Measurements from ENCODE around the gene CD69. TPM values are rescaled to one million over a fixed set of nuclear protein-coding genes. Genes with fewer than 3 reads are reported as not detected.

The CD69 gene
- total RNA-seq, 3 donors from 2014 or later (not counting 1 experiment from before 2014, with no cell fraction given) = 739 to 1,541 (median 990) TPM

DNA sequence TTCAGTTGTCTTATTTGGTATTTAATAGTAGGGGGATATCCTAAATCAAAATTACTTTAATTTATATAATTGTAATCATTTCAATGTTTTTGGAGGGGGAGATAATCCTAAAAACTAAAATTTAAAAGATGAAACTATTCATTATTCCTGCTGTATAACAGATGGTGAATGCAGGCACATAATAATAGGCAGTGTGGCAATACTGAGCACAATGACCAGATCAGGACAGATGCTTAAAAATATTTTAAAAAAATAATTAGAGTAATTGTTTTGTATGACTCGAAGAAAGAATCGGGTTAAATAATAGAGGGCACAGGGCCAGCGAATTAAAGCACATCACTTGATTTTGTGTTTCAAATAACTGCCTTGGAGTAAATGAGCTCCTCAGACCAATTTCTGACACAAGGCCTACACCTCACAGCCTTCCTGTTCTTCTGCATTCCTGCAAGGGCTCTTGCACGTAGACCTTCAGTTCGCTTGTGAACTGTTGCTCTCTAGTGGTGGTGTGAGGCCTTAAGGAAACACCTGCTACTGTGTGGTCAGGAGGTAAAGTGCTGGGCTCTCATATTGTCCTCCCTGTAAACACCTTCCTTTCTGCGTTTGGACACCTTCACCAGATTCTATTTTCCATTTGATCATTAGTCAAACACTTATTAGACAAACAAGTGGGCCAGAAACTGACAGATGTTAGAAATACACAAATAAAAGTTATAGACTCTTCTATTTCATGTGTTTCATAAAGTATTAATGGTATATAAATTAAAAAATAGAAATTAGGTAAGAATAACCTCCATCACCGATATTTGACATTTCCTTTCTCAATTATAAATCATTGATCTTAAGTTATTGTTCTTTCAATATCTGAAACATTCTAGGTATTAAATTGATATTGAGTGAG is 37.3 kb upstream of the CD69 start:
- Mint-ChIP-seq H3K27ac (peak overlapping the region; percentile 30 to 43), H3K4me3 (peak overlapping the region; percentile 43), H3K9me3 (no peaks in the 10 kb centered on the region), H3K4me1 (peaks cover 42 to 43% of the 10 kb centered on the region in 2 donors), H3K27me3 (ENCODE audit: low read depth in 2 of 2) (peaks cover 0 to 4% of the 10 kb centered on the region in 2 donors), H3K36me3 (no peaks in the 10 kb centered on the region)
- intact Hi-C loops (cut with micrococcal nuclease) = loop anchor here (1.0 kb wide), 1 partner anchor 48 kb away; no protein-coding TSS in a partner anchor
- no peak overlapping the region for H3K27ac ChIP-seq (ENCODE audit: low read length)
- TF ChIP-seq, protein P1, sequence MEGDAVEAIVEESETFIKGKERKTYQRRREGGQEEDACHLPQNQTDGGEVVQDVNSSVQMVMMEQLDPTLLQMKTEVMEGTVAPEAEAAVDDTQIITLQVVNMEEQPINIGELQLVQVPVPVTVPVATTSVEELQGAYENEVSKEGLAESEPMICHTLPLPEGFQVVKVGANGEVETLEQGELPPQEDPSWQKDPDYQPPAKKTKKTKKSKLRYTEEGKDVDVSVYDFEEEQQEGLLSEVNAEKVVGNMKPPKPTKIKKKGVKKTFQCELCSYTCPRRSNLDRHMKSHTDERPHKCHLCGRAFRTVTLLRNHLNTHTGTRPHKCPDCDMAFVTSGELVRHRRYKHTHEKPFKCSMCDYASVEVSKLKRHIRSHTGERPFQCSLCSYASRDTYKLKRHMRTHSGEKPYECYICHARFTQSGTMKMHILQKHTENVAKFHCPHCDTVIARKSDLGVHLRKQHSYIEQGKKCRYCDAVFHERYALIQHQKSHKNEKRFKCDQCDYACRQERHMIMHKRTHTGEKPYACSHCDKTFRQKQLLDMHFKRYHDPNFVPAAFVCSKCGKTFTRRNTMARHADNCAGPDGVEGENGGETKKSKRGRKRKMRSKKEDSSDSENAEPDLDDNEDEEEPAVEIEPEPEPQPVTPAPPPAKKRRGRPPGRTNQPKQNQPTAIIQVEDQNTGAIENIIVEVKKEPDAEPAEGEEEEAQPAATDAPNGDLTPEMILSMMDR (IDR thresholded peaks at IDR 0.05) = peak; percentile 61
- peaks cover 6% of the 10 kb centered on the region for H3K4me1 ChIP-seq (ENCODE audit: control insufficient read depth, insufficient read depth, low read length)
- no peaks in the 10 kb centered on the region for H3K36me3 ChIP-seq (ENCODE audit: control insufficient read depth, insufficient read depth, low read length)
- no peaks in the 10 kb centered on the region for H3K9me3 ChIP-seq (ENCODE audit: control insufficient read depth, insufficient read depth, low read length)
- H3K4me3 ChIP-seq (ENCODE audit: low read length) = no peak overlapping the region
- peak; percentile 90 to 94 (median 94) for ATAC-seq
- 43% methylated on average over 5 of the region's 7 CpGs for WGBS (ENCODE audit: insufficient coverage)
- peak in 1 of 2 donors; percentile 89 for DNase-seq
- H3K27me3 ChIP-seq (ENCODE audit: control insufficient read depth, insufficient read depth, low read length) = no peaks in the 10 kb centered on the region

DNA sequence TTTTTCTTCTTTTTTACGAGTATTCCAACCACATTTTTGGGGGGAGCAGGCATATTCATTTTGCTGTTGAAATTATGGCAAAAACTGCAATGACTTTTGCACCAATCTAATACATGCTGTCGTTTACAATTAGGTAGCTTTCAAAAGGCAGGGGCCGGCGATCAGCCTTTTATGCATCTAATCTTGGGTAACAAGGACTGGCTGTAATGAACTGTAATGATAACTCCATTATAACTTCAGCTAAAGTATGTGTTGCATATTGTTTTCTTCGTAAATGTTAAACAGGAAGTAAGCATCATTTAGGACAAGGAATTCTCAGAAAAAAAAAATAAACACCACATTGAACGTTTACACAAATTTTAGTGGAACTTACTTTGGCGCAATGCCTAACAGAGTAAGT is 36.3 kb upstream of the CD69 start:
- intact Hi-C loops (cut with micrococcal nuclease) = no loop called here
- WGBS (ENCODE audit: insufficient coverage) = 54% methylated on average over 4 of the region's 7 CpGs
- Histone ChIP-seq H3K4me1 (ENCODE audit: control insufficient read depth, insufficient read depth, low read length) (peaks cover 6% of the 10 kb centered on the region), H3K9me3 (ENCODE audit: control insufficient read depth, insufficient read depth, low read length) (no peaks in the 10 kb centered on the region), H3K4me3 (ENCODE audit: low read length) (no peak overlapping the region), H3K27ac (ENCODE audit: low read length) (no peak overlapping the region), H3K36me3 (ENCODE audit: control insufficient read depth, insufficient read depth, low read length) (no peaks in the 10 kb centered on the region), H3K27me3 (ENCODE audit: control insufficient read depth, insufficient read depth, low read length) (no peaks in the 10 kb centered on the region)
- H3K27ac Mint-ChIP-seq = peak overlapping the region; percentile 41 to 83
- H3K27me3 Mint-ChIP-seq (ENCODE audit: low read depth in 2 of 2) = peaks cover 0 to 4% of the 10 kb centered on the region in 2 donors
- TF ChIP-seq, protein P1 (IDR thresholded peaks at IDR 0.05) = no peak
- no peaks in the 10 kb centered on the region for H3K36me3 Mint-ChIP-seq
- H3K4me1 Mint-ChIP-seq = peaks cover 42 to 43% of the 10 kb centered on the region in 2 donors
- DNase-seq = no peak
- ATAC-seq = no peak
- H3K4me3 Mint-ChIP-seq = peak overlapping the region; percentile 49
- no peaks in the 10 kb centered on the region for H3K9me3 Mint-ChIP-seq

DNA sequence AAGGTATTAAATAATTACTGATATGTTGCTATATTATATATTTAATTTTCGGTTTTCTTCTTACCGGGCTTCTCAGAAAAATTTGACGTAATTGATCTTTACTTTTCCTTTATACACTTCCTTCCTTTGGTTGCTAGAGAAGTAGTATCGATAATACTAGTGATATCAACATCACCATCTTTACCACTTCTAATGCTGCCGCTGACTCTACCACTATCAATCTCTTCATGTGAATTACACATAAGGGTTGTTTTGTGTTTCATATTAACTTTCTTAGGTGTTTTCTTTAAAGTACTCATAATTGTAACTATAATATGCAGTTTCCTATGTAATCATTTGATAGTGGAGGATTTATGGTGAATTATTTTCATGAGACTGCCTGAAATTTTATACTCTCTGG is 35.6 kb upstream of the CD69 start:
- TF ChIP-seq, protein P1 (IDR thresholded peaks at IDR 0.05) = no peak
- no peak for ATAC-seq
- peaks cover 6% of the 10 kb centered on the region for H3K4me1 ChIP-seq (ENCODE audit: control insufficient read depth, insufficient read depth, low read length)
- H3K9me3 ChIP-seq (ENCODE audit: control insufficient read depth, insufficient read depth, low read length) = no peaks in the 10 kb centered on the region
- H3K27me3 ChIP-seq (ENCODE audit: control insufficient read depth, insufficient read depth, low read length) = no peaks in the 10 kb centered on the region
- no peak overlapping the region for H3K27ac ChIP-seq (ENCODE audit: low read length)
- no peaks in the 10 kb centered on the region for H3K36me3 ChIP-seq (ENCODE audit: control insufficient read depth, insufficient read depth, low read length)
- no peaks in the 10 kb centered on the region for H3K36me3 Mint-ChIP-seq
- no CpG with 5 or more reads among the region's 5 CpGs for WGBS (ENCODE audit: insufficient coverage)
- H3K9me3 Mint-ChIP-seq = no peaks in the 10 kb centered on the region
- peaks cover 0 to 4% of the 10 kb centered on the region in 2 donors for H3K27me3 Mint-ChIP-seq (ENCODE audit: low read depth in 2 of 2)
- peak overlapping the region; percentile 49 for H3K4me3 Mint-ChIP-seq
- peak overlapping the region; percentile 41 to 83 for H3K27ac Mint-ChIP-seq
- no peak overlapping the region for H3K4me3 ChIP-seq (ENCODE audit: low read length)
- peaks cover 42 to 43% of the 10 kb centered on the region in 2 donors for H3K4me1 Mint-ChIP-seq
- intact Hi-C loops (cut with micrococcal nuclease) = no loop called here
- DNase-seq = peak in 1 of 2 donors; percentile 56
